Fibroblast of peridontal ligament (primary cell): ENCODE measurements around the gene SPINK6.

Source experiments
- DNase-seq: peaks from one replicate; pipeline ENCODE4 v3.0.0-alpha.2; 2010; ENCODE audit errors: extremely low read depth

The SPINK6 gene

GRCh38 chr5:148224117-148224742, 21.4 kb downstream of the SPINK6 start:
- DNase-seq = no peak

- no peak for DNase-seq
These were observed 25.6 kb downstream of the SPINK6 start for GRCh38 chr5:148228392-148228984.

- DNase-seq = no peak
These were observed 27.0 kb downstream of the SPINK6 start for GRCh38 chr5:148229840-148230239.

- DNase-seq = no peak
These were observed 27.4 kb downstream of the SPINK6 start for GRCh38 chr5:148230240-148230639.

GRCh38 chr5:148237785-148238417, 35.1 kb downstream of the SPINK6 start:
- DNase-seq = no peak

GRCh38 chr5:148238418-148238794, 35.6 kb downstream of the SPINK6 start, which contains the start of gene MARCOL:
Gene MARCOL (plus strand): TSS chr5:148238525. CDS start chr5:148238598, 73 bp downstream.
- DNase-seq = no peak

- no peak for DNase-seq
These were observed 46.1 kb downstream of the SPINK6 start for GRCh38 chr5:148248894-148249293.

GRCh38 chr5:148255456-148255855, 52.6 kb downstream of the SPINK6 start:
- DNase-seq = no peak

GRCh38 chr5:148259288-148259687, 56.4 kb downstream of the SPINK6 start:
- no peak for DNase-seq

GRCh38 chr5:148261221-148261620, 58.4 kb downstream of the SPINK6 start:
- no peak for DNase-seq
